OCI-LY3 (cell line): ENCODE results near the gene TBC1D23.

Source experiments
- CTCF ChIP-seq: fragments of 200-600, 300-600 bp; sonication (generic); IDR thresholded peaks from 2 replicates; pipeline ENCODE4 v1.5.1; 2014; ENCODE audit warnings: antibody characterized with exemption, low read length, low read depth
- EZH2phosphoT487 ChIP-seq: fragments of 200-600 bp; shearing (Covaris generic); IDR thresholded peaks from 2 replicates; pipeline ENCODE4 v1.6.1; 2018; ENCODE audit warnings: antibody characterized with exemption, mixed run types, low read depth

- no peak for TF ChIP-seq CTCF
- TF ChIP-seq EZH2phosphoT487, result no peak
Observed at GRCh38 chr3:100299016-100299415, 38.2 kb downstream of the TBC1D23 start.
